ENCODE data around the gene LILRB3. TPM values are rescaled to one million over a fixed set of nuclear protein-coding genes. Genes with fewer than 3 reads are reported as not detected.
"Not testable (repeated sequence)": the region's sequence is repeated elsewhere in the genome, so short reads cannot be mapped to it uniquely, and the experiment has no call there.

Gene LILRB3
- total RNA-seq (not detected in 2 replicates), polyA plus RNA-seq (not detected in 2 replicates), polyA minus RNA-seq (ENCODE audit: low replicate concordance) (not detected in 2 replicates)
- polyA plus RNA-seq (2012): 0.05 and 0.21 TPM in 2 replicates

- not testable (repeated sequence) for H2AFZ ChIP-seq (ENCODE audit: low read length); H3K27me3 ChIP-seq (ENCODE audit: control insufficient read depth, insufficient read depth, low read length); DNase-seq (ENCODE audit: low read depth in 2 of 2); H3K36me3 ChIP-seq (ENCODE audit: control insufficient read depth, insufficient read depth, low read length); H3K79me2 ChIP-seq (ENCODE audit: control insufficient read depth, insufficient read depth, low read length); H3K4me3 ChIP-seq (replicated peaks in 1 of 4; ENCODE audit: control extremely low read depth in 1 of 4, insufficient read depth in 1 of 4, low read depth in 3 of 4, low read length in 4 of 4); H4K20me1 ChIP-seq (ENCODE audit: control insufficient read depth, extremely low read depth, insufficient read depth, low read length); H3K4me1 ChIP-seq (ENCODE audit: control insufficient read depth, extremely low read depth, insufficient read depth, low read length); H3K9ac ChIP-seq (ENCODE audit: insufficient read depth, low read length); H3K9me3 ChIP-seq (ENCODE audit: control insufficient read depth, insufficient read depth, low read depth, low read length); H3K4me2 ChIP-seq (ENCODE audit: extremely low read depth, insufficient read depth, low read length); H3K27ac ChIP-seq (ENCODE audit: insufficient read depth, low read length)
Observed at GRCh38 chr19:54222474-54223276, at the start of gene LILRB3. Gene LILRB3, minus strand, starts transcription at chr19:54223007. Its CDS starts 31 bp downstream, at chr19:54222976.

GRCh38 chr19:54272181-54272580 lies 49.4 kb upstream of the LILRB3 start:
- H4K20me1 ChIP-seq (ENCODE audit: control insufficient read depth, extremely low read depth, insufficient read depth, low read length); DNase-seq (ENCODE audit: low read depth in 2 of 2); H3K27me3 ChIP-seq (ENCODE audit: control insufficient read depth, insufficient read depth, low read length); H3K4me3 ChIP-seq (replicated peaks in 1 of 4; ENCODE audit: control extremely low read depth in 1 of 4, insufficient read depth in 1 of 4, low read depth in 3 of 4, low read length in 4 of 4); H3K4me1 ChIP-seq (ENCODE audit: control insufficient read depth, extremely low read depth, insufficient read depth, low read length); H3K9ac ChIP-seq (ENCODE audit: insufficient read depth, low read length); H3K36me3 ChIP-seq (ENCODE audit: control insufficient read depth, insufficient read depth, low read length); H3K9me3 ChIP-seq (ENCODE audit: control insufficient read depth, insufficient read depth, low read depth, low read length); H3K79me2 ChIP-seq (ENCODE audit: control insufficient read depth, insufficient read depth, low read length); H3K27ac ChIP-seq (ENCODE audit: insufficient read depth, low read length); H3K4me2 ChIP-seq (ENCODE audit: extremely low read depth, insufficient read depth, low read length); H2AFZ ChIP-seq (ENCODE audit: low read length): not testable (repeated sequence)

GRCh38 chr19:54271587-54271986 lies 48.8 kb upstream of the LILRB3 start:
- not testable (repeated sequence) for DNase-seq (ENCODE audit: low read depth in 2 of 2); H3K27me3 ChIP-seq (ENCODE audit: control insufficient read depth, insufficient read depth, low read length); H2AFZ ChIP-seq (ENCODE audit: low read length); H4K20me1 ChIP-seq (ENCODE audit: control insufficient read depth, extremely low read depth, insufficient read depth, low read length); H3K4me1 ChIP-seq (ENCODE audit: control insufficient read depth, extremely low read depth, insufficient read depth, low read length); H3K4me3 ChIP-seq (replicated peaks in 1 of 4; ENCODE audit: control extremely low read depth in 1 of 4, insufficient read depth in 1 of 4, low read depth in 3 of 4, low read length in 4 of 4); H3K9ac ChIP-seq (ENCODE audit: insufficient read depth, low read length); H3K9me3 ChIP-seq (ENCODE audit: control insufficient read depth, insufficient read depth, low read depth, low read length); H3K36me3 ChIP-seq (ENCODE audit: control insufficient read depth, insufficient read depth, low read length); H3K4me2 ChIP-seq (ENCODE audit: extremely low read depth, insufficient read depth, low read length); H3K27ac ChIP-seq (ENCODE audit: insufficient read depth, low read length); H3K79me2 ChIP-seq (ENCODE audit: control insufficient read depth, insufficient read depth, low read length)

GRCh38 chr19:54271106-54271505 lies 48.3 kb upstream of the LILRB3 start:
- H2AFZ ChIP-seq (ENCODE audit: low read length): no peak overlapping the region
- H3K27me3 ChIP-seq (ENCODE audit: control insufficient read depth, insufficient read depth, low read length): peaks cover 3% of the 10 kb centered on the region
- TF ChIP-seq EZH2 (IDR thresholded peaks at IDR 0.05; ENCODE audit: low read length, missing control alignments) (no peak), CTCF (conservative IDR thresholded peaks at IDR 0.05 in 1 of 2, IDR thresholded peaks at IDR 0.05 in 1 of 2; ENCODE audit: low read depth in 1 of 2, low read length in 2 of 2) (no peak)

More at GRCh38 chr19:54271106-54271505, 48.3 kb upstream of the LILRB3 start:
- no peaks in the 10 kb centered on the region for H3K36me3 ChIP-seq (ENCODE audit: control insufficient read depth, insufficient read depth, low read length)
- no peak overlapping the region for H3K9ac ChIP-seq (ENCODE audit: insufficient read depth, low read length)
- no peaks in the 10 kb centered on the region for H3K4me1 ChIP-seq (ENCODE audit: control insufficient read depth, extremely low read depth, insufficient read depth, low read length)
- no peak overlapping the region for H3K27ac ChIP-seq (ENCODE audit: insufficient read depth, low read length)
- H3K79me2 ChIP-seq (ENCODE audit: control insufficient read depth, insufficient read depth, low read length): no peaks in the 10 kb centered on the region
- no peak for DNase-seq (ENCODE audit: low read depth in 2 of 2)
- no peak overlapping the region for H3K4me3 ChIP-seq (replicated peaks in 1 of 4; ENCODE audit: control extremely low read depth in 1 of 4, insufficient read depth in 1 of 4, low read depth in 3 of 4, low read length in 4 of 4)
- no peaks in the 10 kb centered on the region for H3K9me3 ChIP-seq (ENCODE audit: control insufficient read depth, insufficient read depth, low read depth, low read length)
- H4K20me1 ChIP-seq (ENCODE audit: control insufficient read depth, extremely low read depth, insufficient read depth, low read length): no peaks in the 10 kb centered on the region
- no peak overlapping the region for H3K4me2 ChIP-seq (ENCODE audit: extremely low read depth, insufficient read depth, low read length)
